HCT116 (cell line): ENCODE data around the gene ZBED1.

Source experiments
- CTCF ChIP-seq, 3 experiments: fragments of 200-600 bp in 1 of 3; sonication (generic) in 1 of 3; IDR thresholded peaks in 2 of 3; conservative IDR thresholded peaks in 1 of 3; 2 replicates each; pipeline ENCODE4 v1.5.1; 2012 to 2017; ENCODE audit warnings: low read depth in 2 of 3, low read length in 2 of 3, antibody characterized with exemption in 1 of 3, borderline replicate concordance in 1 of 3, control low read depth in 1 of 3, mild to moderate bottlenecking in 1 of 3, mixed read lengths in 1 of 3, mixed run types in 1 of 3, moderate library complexity in 1 of 3; ENCODE audit not compliant: insufficient read depth in 1 of 3
- EZH2 ChIP-seq: fragments of 200-600 bp; sonication (generic); IDR thresholded peaks from 2 replicates; pipeline ENCODE4 v1.6.1; 2017; ENCODE audit warnings: antibody characterized with exemption, mixed run types
- EZH2phosphoT487 ChIP-seq: fragments of 200-600 bp; IDR thresholded peaks from 2 replicates; pipeline ENCODE4 v1.6.1; 2018; ENCODE audit warnings: antibody characterized with exemption, borderline replicate concordance
- POLR2A ChIP-seq: IDR thresholded peaks from 2 replicates; pipeline ENCODE4 v1.7.0; 2011; ENCODE audit warnings: borderline replicate concordance; ENCODE audit not compliant: insufficient read depth, insufficient read length; ENCODE audit errors: extremely low read depth
- POLR2AphosphoS5 ChIP-seq: IDR thresholded peaks from 2 replicates; pipeline ENCODE4 v1.6.1; 2011; ENCODE audit warnings: mild to moderate bottlenecking, low read depth, low read length, moderate library complexity
- YY1 ChIP-seq: IDR thresholded peaks from 2 replicates; pipeline ENCODE4 v1.6.1; 2011; ENCODE audit warnings: low read length, low read depth, moderate library complexity, mild to moderate bottlenecking; ENCODE audit not compliant: insufficient replicate concordance; ENCODE audit errors: extremely low read depth

- TF ChIP-seq POLR2A (no peak), EZH2phosphoT487 (no peak), YY1 (no peak), CTCF (IDR thresholded peaks at IDR 0.05 in 2 of 3, conservative IDR thresholded peaks at IDR 0.05 in 1 of 3; ENCODE audit: borderline replicate concordance in 1 of 3, insufficient read depth in 1 of 3, low read depth in 2 of 3, low read length in 2 of 3) (no peak), EZH2 (no peak), POLR2AphosphoS5 (no peak)
These were observed 32.2 kb downstream of the ZBED1 start for GRCh38 chrX:2468261-2469195.
